ENCODE measurements around the gene MINDY4. TPM values are rescaled to one million over a fixed set of nuclear protein-coding genes. Genes with fewer than 3 reads are reported as not detected.
A peak's percentile ranks its signal among the peaks of the same experiment; 100 is the strongest.

Gene MINDY4
- total and polyA plus RNA-seq, 4 donors: 0.93 to 6.1 (median 1.9) TPM

- no peak for DNase-seq (ENCODE audit: low spot score)
- WGBS: 87% methylated on average over 6 of the region's 6 CpGs
Measured at GRCh38 chr7:30745261-30745941, 25.8 kb upstream of the MINDY4 start.

GRCh38 chr7:30750010-30750409, 21.2 kb upstream of the MINDY4 start:
- TF ChIP-seq NR2F2 (IDR thresholded peaks at IDR 0.05): no peak
- TF ChIP-seq EGR1 (IDR thresholded peaks at IDR 0.05; ENCODE audit: low read depth in 2 of 2): no peak
- no peak for TF ChIP-seq TAF1 (conservative IDR thresholded peaks at IDR 0.05)
- TF ChIP-seq RXRA (IDR thresholded peaks at IDR 0.05): no peak
- TF ChIP-seq SP1 (IDR thresholded peaks at IDR 0.05): no peak
- no peak for TF ChIP-seq YY1 (IDR thresholded peaks at IDR 0.05)
- no peak for TF ChIP-seq GABPA (IDR thresholded peaks at IDR 0.05 in 1 of 2, conservative IDR thresholded peaks at IDR 0.05 in 1 of 2)
- no peak for TF ChIP-seq HNF4A (conservative IDR thresholded peaks at IDR 0.05)
- no peak for TF ChIP-seq ZBTB33 (IDR thresholded peaks at IDR 0.05)
- Histone ChIP-seq H3K9ac (ENCODE audit: low read depth in 1 of 2, low read length in 2 of 2) (no peak overlapping the region), H3K27me3 (ENCODE audit: control insufficient read depth in 4 of 4, insufficient read depth in 4 of 4, low read length in 3 of 4) (no peaks in the 10 kb centered on the region), H3K9me3 (ENCODE audit: control insufficient read depth in 4 of 4, low read length in 3 of 4) (no peaks in the 10 kb centered on the region), H3K27ac (ENCODE audit: low read depth in 1 of 2, low read length in 2 of 2) (peak overlapping the region in 1 of 2 donors; percentile 77), H3K4me1 (ENCODE audit: control insufficient read depth in 4 of 4, insufficient read depth in 4 of 4, low read length in 3 of 4) (peaks cover 0 to 5% (median 0%) of the 10 kb centered on the region in 4 donors), H3K36me3 (ENCODE audit: control insufficient read depth in 4 of 4, insufficient read depth in 3 of 4, low read depth in 1 of 4, low read length in 3 of 4) (no peaks in the 10 kb centered on the region), H3K4me3 (ENCODE audit: low read depth in 1 of 3, low read length in 3 of 3) (no peak overlapping the region)
- 92% methylated on average over 2 of the region's 2 CpGs for WGBS
- no peak for DNase-seq (ENCODE audit: low spot score)

More at GRCh38 chr7:30745261-30745941, 25.8 kb upstream of the MINDY4 start:
- H3K9ac ChIP-seq (ENCODE audit: low read depth in 1 of 2, low read length in 2 of 2): no peak overlapping the region
- no peaks in the 10 kb centered on the region for H3K36me3 ChIP-seq (ENCODE audit: control insufficient read depth in 4 of 4, insufficient read depth in 3 of 4, low read depth in 1 of 4, low read length in 3 of 4)
- no peaks in the 10 kb centered on the region for H3K27me3 ChIP-seq (ENCODE audit: control insufficient read depth in 4 of 4, insufficient read depth in 4 of 4, low read length in 3 of 4)
- no peaks in the 10 kb centered on the region for H3K9me3 ChIP-seq (ENCODE audit: control insufficient read depth in 4 of 4, low read length in 3 of 4)
- H3K4me3 ChIP-seq (ENCODE audit: low read depth in 1 of 3, low read length in 3 of 3): no peak overlapping the region
- H3K27ac ChIP-seq (ENCODE audit: low read depth in 1 of 2, low read length in 2 of 2): no peak overlapping the region
- no peak for TF ChIP-seq ZBTB33 (IDR thresholded peaks at IDR 0.05)
- TF ChIP-seq JUND (IDR thresholded peaks at IDR 0.05): no peak
- no peaks in the 10 kb centered on the region for H3K4me1 ChIP-seq (ENCODE audit: control insufficient read depth in 4 of 4, insufficient read depth in 4 of 4, low read length in 3 of 4)

- no peaks in the 10 kb centered on the region for H3K9me3 ChIP-seq (ENCODE audit: control insufficient read depth in 4 of 4, low read length in 3 of 4)
- WGBS: 74% methylated on average over 16 of the region's 16 CpGs
- no peak overlapping the region for H3K4me3 ChIP-seq (ENCODE audit: low read depth in 1 of 3, low read length in 3 of 3)
- no peak for DNase-seq (ENCODE audit: low spot score)
- H3K9ac ChIP-seq (ENCODE audit: low read depth in 1 of 2, low read length in 2 of 2): no peak overlapping the region
- peak overlapping the region; percentile 37 to 77 for H3K27ac ChIP-seq (ENCODE audit: low read depth in 1 of 2, low read length in 2 of 2)
- H3K27me3 ChIP-seq (ENCODE audit: control insufficient read depth in 4 of 4, insufficient read depth in 4 of 4, low read length in 3 of 4): no peaks in the 10 kb centered on the region
- no peaks in the 10 kb centered on the region for H3K36me3 ChIP-seq (ENCODE audit: control insufficient read depth in 4 of 4, insufficient read depth in 3 of 4, low read depth in 1 of 4, low read length in 3 of 4)
- peak; percentile 39 for TF ChIP-seq SP1 (IDR thresholded peaks at IDR 0.05)
- TF ChIP-seq CTCF (IDR thresholded peaks at IDR 0.05; ENCODE audit: low read depth, low read length, missing input control): no peak
- peak; percentile 61 for TF ChIP-seq NR2F2 (IDR thresholded peaks at IDR 0.05)
- no peak for TF ChIP-seq MAX (IDR thresholded peaks at IDR 0.05)
- TF ChIP-seq RAD21 (IDR thresholded peaks at IDR 0.05): peak in 1 of 2 donors; percentile 19
- peak in 1 of 2 donors; percentile 20 for TF ChIP-seq RXRA (IDR thresholded peaks at IDR 0.05)
- no peak for TF ChIP-seq TAF1 (conservative IDR thresholded peaks at IDR 0.05)
- H3K4me1 ChIP-seq (ENCODE audit: control insufficient read depth in 4 of 4, insufficient read depth in 4 of 4, low read length in 3 of 4): peaks cover 0 to 5% (median 0%) of the 10 kb centered on the region in 4 donors
Measured at GRCh38 chr7:30750683-30751650, 20.2 kb upstream of the MINDY4 start.
